B cell (primary cell): ENCODE data around the gene DPP4.

Source experiments
- CTCF ChIP-seq: fragments of 200-600 bp; IDR thresholded peaks from one replicate; pipeline ENCODE4 v1.8.0; 2022; ENCODE audit warnings: antibody characterized with exemption, mild to moderate bottlenecking
- EZH2 ChIP-seq: IDR thresholded peaks from 2 replicates; pipeline ENCODE4 v1.6.1; 2012; ENCODE audit warnings: borderline replicate concordance, low read depth, mild to moderate bottlenecking, moderate library complexity, low read length; ENCODE audit not compliant: insufficient read depth, poor library complexity, severe bottlenecking

- no peak for TF ChIP-seq CTCF
- TF ChIP-seq EZH2, result no peak
Measured at GRCh38 chr2:162038725-162039124, 35.3 kb downstream of the DPP4 start.
